IMR-90 (cell line): Measurements from ENCODE around the gene BCL7A. TPM values are rescaled to one million over a fixed set of nuclear protein-coding genes. Genes with fewer than 3 reads are reported as not detected.

Experiments used
- ATAC-seq: fragments of 200-7000 bp; cut with Tn5 transposase; 2 replicates; pipeline ENCODE4 v1.9.1; 2020; ENCODE audit warnings: low read depth, mild to moderate bottlenecking, moderate library complexity
- BruUV-seq: library from RNA; stranded (reverse); fragments of 400-500 nt; replicated peaks from 2 replicates; lab custom pipeline; 2021; lab: Mats Ljungman, UMichigan
- CTCF ChIA-PET: fragments of 300-600 bp; formaldehyde crosslinking; extraction: SDS; loops from one replicate; lab custom pipeline; 2021; ENCODE audit warnings: antibody characterized with exemption; lab: Yijun Ruan, JAX
- POLR2A ChIA-PET: fragments of 300-600 bp; sonication (Branson Sonifier 250); formaldehyde crosslinking; loops from one replicate; lab custom pipeline; 2022; ENCODE audit warnings: antibody characterized with exemption; ENCODE audit not compliant: unreplicated experiment; lab: Charles Lee
- DNase-seq: peaks from one replicate; pipeline ENCODE4 v3.0.0; 2013
- H2AFZ ChIP-seq: replicated peaks from 2 replicates; pipeline ENCODE3; 2013; ENCODE audit warnings: low read length, mild to moderate bottlenecking; ENCODE audit not compliant: poor library complexity
- H2AK5ac ChIP-seq: 2 replicates; pipeline ENCODE4 v1.6.1; 2013; ENCODE audit warnings: low read depth, low read length, inconsistent platforms
- H2AK9ac ChIP-seq: replicated peaks from 2 replicates; pipeline ENCODE3; 2013; ENCODE audit warnings: mild to moderate bottlenecking, low read depth, low read length, moderate library complexity; ENCODE audit not compliant: poor library complexity
- H2BK120ac ChIP-seq: 2 replicates; pipeline ENCODE4 v1.6.1; 2013; ENCODE audit warnings: low read depth, low read length, inconsistent platforms
- H2BK15ac ChIP-seq: 3 replicates; pipeline ENCODE4 v1.6.1; 2013; ENCODE audit warnings: low read depth, low read length, inconsistent platforms
- H2BK20ac ChIP-seq: 2 replicates; pipeline ENCODE4 v1.6.1; 2013; ENCODE audit warnings: low read depth, mild to moderate bottlenecking, inconsistent platforms, low read length, moderate library complexity
- H2BK5ac ChIP-seq: 2 replicates; pipeline ENCODE4 v1.6.1; 2013; ENCODE audit warnings: mild to moderate bottlenecking, low read depth, low read length, inconsistent platforms; ENCODE audit not compliant: poor library complexity, severe bottlenecking
- H3K14ac ChIP-seq: replicated peaks from 2 replicates; pipeline ENCODE4 v1.6.1; 2013; ENCODE audit warnings: low read depth, low read length, inconsistent platforms
- H3K18ac ChIP-seq: 2 replicates; pipeline ENCODE4 v1.6.1; 2013; ENCODE audit warnings: low read depth, low read length, control low read depth
- H3K23ac ChIP-seq: 2 replicates; pipeline ENCODE4 v1.6.1; 2013; ENCODE audit warnings: low read depth, low read length, inconsistent platforms
- H3K27ac ChIP-seq: 2 replicates; pipeline ENCODE4 v1.5.1; 2013; ENCODE audit warnings: mild to moderate bottlenecking, control low read depth, low read length; ENCODE audit not compliant: insufficient read depth
- H3K27me3 ChIP-seq: 2 replicates; pipeline ENCODE4 v1.6.1; 2013; ENCODE audit warnings: low read length; ENCODE audit not compliant: control insufficient read depth, insufficient read depth
- H3K36me3 ChIP-seq: 2 replicates; pipeline ENCODE4 v1.6.1; 2013; ENCODE audit warnings: low read length, mixed read lengths; ENCODE audit not compliant: control insufficient read depth, insufficient read depth
- H3K4ac ChIP-seq: 2 replicates; pipeline ENCODE4 v1.6.1; 2013; ENCODE audit warnings: low read depth, low read length, inconsistent platforms
- H3K4me1 ChIP-seq: 2 replicates; pipeline ENCODE4 v1.6.1; 2013; ENCODE audit warnings: low read length, mixed read lengths; ENCODE audit not compliant: control insufficient read depth, insufficient read depth
- H3K4me2 ChIP-seq: 2 replicates; pipeline ENCODE4 v1.6.1; 2013; ENCODE audit warnings: low read depth, mild to moderate bottlenecking, control low read depth, low read length, moderate library complexity
- H3K4me3 ChIP-seq: 2 replicates; pipeline ENCODE4 v1.5.1; 2013; ENCODE audit warnings: low read depth, mild to moderate bottlenecking, control low read depth, low read length, moderate library complexity; ENCODE audit not compliant: insufficient read depth
- H3K56ac ChIP-seq: 2 replicates; pipeline ENCODE4 v1.6.1; 2013; ENCODE audit warnings: low read length, inconsistent platforms; ENCODE audit not compliant: insufficient read depth; ENCODE audit errors: extremely low read depth
- H3K79me1 ChIP-seq, 2 experiments: 2 replicates each; pipeline ENCODE4 v1.6.1; 2013; ENCODE audit warnings: low read length in 2 of 2, inconsistent platforms in 1 of 2, low read depth in 1 of 2
- H3K9ac ChIP-seq: 2 replicates; pipeline ENCODE4 v1.6.1; 2013; ENCODE audit warnings: low read depth, low read length, control low read depth
- H3K9me1 ChIP-seq: 2 replicates; pipeline ENCODE4 v1.6.1; 2013; ENCODE audit warnings: low read length, inconsistent platforms; ENCODE audit not compliant: insufficient read depth
- H3K9me3 ChIP-seq: 2 replicates; pipeline ENCODE4 v1.6.1; 2013; ENCODE audit warnings: low read length; ENCODE audit not compliant: control insufficient read depth, insufficient read depth
- H4K20me1 ChIP-seq: 2 replicates; pipeline ENCODE4 v1.6.1; 2013; ENCODE audit warnings: low read length, inconsistent platforms; ENCODE audit not compliant: insufficient read depth
- H4K5ac ChIP-seq: 2 replicates; pipeline ENCODE4 v1.6.1; 2013; ENCODE audit warnings: mild to moderate bottlenecking, low read depth, low read length, control low read depth
- H4K8ac ChIP-seq, 2 experiments: 2 replicates each; pipeline ENCODE4 v1.6.1; 2013; ENCODE audit warnings: low read depth in 2 of 2, low read length in 2 of 2, control low read depth in 1 of 2, inconsistent platforms in 1 of 2
- H4K91ac ChIP-seq: 2 replicates; pipeline ENCODE4 v1.6.1; 2013; ENCODE audit warnings: low read depth, low read length, inconsistent platforms; ENCODE audit not compliant: insufficient read depth
- CHD1 ChIP-seq: IDR thresholded peaks from 2 replicates; pipeline ENCODE4 v1.6.1; 2012; ENCODE audit warnings: low read depth, low read length, improper control_type of control experiment
- FOS ChIP-seq: fragments of 150-350 bp; IDR thresholded peaks from 2 replicates; pipeline ENCODE4 v1.6.1; 2016; ENCODE audit warnings: low read depth, low read length
- MAFK ChIP-seq: IDR thresholded peaks from 2 replicates; pipeline ENCODE4 v1.6.1; 2012; ENCODE audit warnings: low read depth, low read length, improper control_type of control experiment
- MAZ ChIP-seq: IDR thresholded peaks from 2 replicates; pipeline ENCODE4 v1.6.1; 2012; ENCODE audit warnings: low read depth, mild to moderate bottlenecking, low read length, improper control_type of control experiment, moderate library complexity, borderline replicate concordance
- MXI1 ChIP-seq: IDR thresholded peaks from 2 replicates; pipeline ENCODE4 v1.6.1; 2012; ENCODE audit warnings: low read depth, mild to moderate bottlenecking, low read length, moderate library complexity, borderline replicate concordance
- NFE2L2 ChIP-seq: fragments of 150-350 bp; IDR thresholded peaks from 2 replicates; pipeline ENCODE4 v1.6.1; 2016; ENCODE audit warnings: low read depth, mild to moderate bottlenecking, low read length
- POLR2A ChIP-seq: IDR thresholded peaks from 2 replicates; pipeline ENCODE4 v1.6.1; 2012; ENCODE audit warnings: mild to moderate bottlenecking, low read depth, low read length
- RAD21 ChIP-seq: IDR thresholded peaks from 2 replicates; pipeline ENCODE4 v1.6.1; 2012; ENCODE audit warnings: low read length, improper control_type of control experiment
- RFX5 ChIP-seq: IDR thresholded peaks from 2 replicates; pipeline ENCODE4 v1.8.0; 2012; ENCODE audit warnings: low read depth, mild to moderate bottlenecking, low read length, moderate library complexity
- SMC3 ChIP-seq: fragments of 150-350 bp; IDR thresholded peaks from 2 replicates; pipeline ENCODE4 v1.6.1; 2016; ENCODE audit warnings: low read depth, mild to moderate bottlenecking, antibody characterized with exemption, low read length, moderate library complexity
- WGBS, 2 experiments: methylation state at CpG; one replicate each; pipeline versions ENCODE4 v1.1.5 to v1.1.7; 2013; ENCODE audit warnings: missing lambda C conversion rate in 2 of 2; ENCODE audit not compliant: insufficient read length in 1 of 2; ENCODE audit errors: extremely low coverage in 2 of 2; 5-methylcytosine and 5-hydroxymethylcytosine counted together
- dilution Hi-C: fragments of 300-500 bp; cut with HindIII; formaldehyde crosslinking; loops from one replicate; pipeline ENCODE4 v1.14.3; 2018; ENCODE audit warnings: low sequenced_read_pairs; ENCODE audit not compliant: unreplicated experiment
- in situ Hi-C: fragments of 300-500 bp; cut with MboI; formaldehyde crosslinking; loops from 3 replicates; pipeline ENCODE4 v1.14.3; 2019; ENCODE audit warnings: low sequenced_read_pairs, inconsistent platforms, mixed read lengths
- intact Hi-C: fragments of 100-400 bp; cut with micrococcal nuclease; formaldehyde crosslinking; loops from 2 replicates; pipeline ENCODE4 v1.10.0; 2022
- polyA plus RNA-seq, 3 experiments: library from polyadenylated mRNA; depleted of rRNA; stranded (reverse); fragments of >200 nt; gene quantifications; 2 replicates each; pipeline ENCODE4 v1.2.3, GENCODE V29; 2012; ENCODE audit warnings: low replicate concordance in 1 of 3
- total RNA-seq: library from RNA; depleted of rRNA; stranded (reverse); fragments of >200 nt; gene quantifications from 2 replicates; pipeline ENCODE4 v1.2.3, GENCODE V29; 2012
- TF ChIP-seq, protein P1 (sequence below): fragments of 150-350 bp; IDR thresholded peaks from 2 replicates; pipeline ENCODE4 v1.6.1; 2017; ENCODE audit warnings: mild to moderate bottlenecking, antibody characterized with exemption, low read length, low read depth

The BCL7A gene
- total and polyA plus RNA-seq, 2 of the 4 experiments (the other 2 are of a cell fraction): 5.6 to 7.9 TPM

DNA sequence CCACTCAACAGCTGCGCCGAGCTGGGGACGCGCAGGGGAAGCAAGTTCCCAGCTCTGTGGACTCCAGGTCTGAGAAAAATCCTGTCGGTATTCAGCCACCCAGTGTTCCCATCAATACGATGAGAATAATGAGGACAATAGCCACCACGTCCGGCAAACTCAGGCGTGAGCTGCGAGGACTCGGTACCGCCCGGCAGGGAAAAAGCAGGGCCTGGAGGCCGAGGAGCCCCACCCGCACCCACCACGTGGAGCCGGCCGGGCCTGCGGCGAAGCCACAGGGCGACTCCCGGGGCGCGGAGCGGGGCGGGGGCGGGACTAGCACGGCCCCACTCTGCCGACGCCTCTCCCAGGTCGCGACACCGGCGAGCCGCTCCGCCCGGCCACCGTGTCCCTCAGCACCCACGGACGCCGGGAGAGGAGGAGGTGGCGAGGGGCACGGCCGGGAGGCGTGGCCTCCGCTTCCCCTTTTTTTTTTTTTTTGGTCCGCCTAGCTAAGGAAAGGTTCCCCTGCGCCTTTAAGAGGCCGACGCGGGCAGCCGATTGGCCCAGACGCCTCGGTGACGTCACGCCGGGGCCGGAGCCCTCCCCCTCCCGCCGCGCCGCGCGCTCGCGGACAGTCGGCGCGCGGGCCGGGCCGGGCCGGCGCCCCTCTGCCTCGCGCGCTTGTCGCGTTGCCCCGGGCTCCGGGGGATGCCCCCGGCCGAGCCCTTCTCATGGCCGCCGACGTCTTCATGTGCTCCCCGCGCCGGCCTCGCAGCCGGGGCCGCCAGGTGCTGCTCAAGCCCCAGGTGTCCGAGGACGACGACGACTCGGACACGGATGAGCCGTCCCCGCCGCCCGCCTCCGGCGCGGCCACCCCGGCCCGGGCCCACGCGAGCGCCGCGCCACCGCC, 56.7 kb downstream of the BCL7A start, which contains the start of gene MLXIP:
Gene MLXIP, plus strand, starts transcription at position 616 of the 892 bp plus-strand sequence. Its CDS starts 98 bp downstream, at position 714.
- 1% methylated on average over 74 of the region's 113 CpGs; no CpG with 5 or more reads in 1 of the 2 experiments for WGBS, 2 experiments
- TF ChIP-seq, protein P1, sequence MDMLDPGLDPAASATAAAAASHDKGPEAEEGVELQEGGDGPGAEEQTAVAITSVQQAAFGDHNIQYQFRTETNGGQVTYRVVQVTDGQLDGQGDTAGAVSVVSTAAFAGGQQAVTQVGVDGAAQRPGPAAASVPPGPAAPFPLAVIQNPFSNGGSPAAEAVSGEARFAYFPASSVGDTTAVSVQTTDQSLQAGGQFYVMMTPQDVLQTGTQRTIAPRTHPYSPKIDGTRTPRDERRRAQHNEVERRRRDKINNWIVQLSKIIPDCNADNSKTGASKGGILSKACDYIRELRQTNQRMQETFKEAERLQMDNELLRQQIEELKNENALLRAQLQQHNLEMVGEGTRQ: peak; percentile 72
- TF ChIP-seq FOS: no peak
- no peak for TF ChIP-seq RFX5
- TF ChIP-seq CHD1: no peak
- TF ChIP-seq RAD21: peak; percentile 1; the same call in 1 of the 2 replicates
- TF ChIP-seq MAFK: no peak
- peak; percentile 80 for TF ChIP-seq MXI1
- TF ChIP-seq NFE2L2: no peak
- peak; percentile 95 for TF ChIP-seq POLR2A
- peak; percentile 39; the same call in 1 of the 2 replicates for TF ChIP-seq MAZ
- TF ChIP-seq SMC3: 0 out of 2 replicates have a peak, but pooled peaks have one; percentile 4

More for the DNA sequence above, 56.7 kb downstream of the BCL7A start, which contains the start of gene MLXIP:
- in situ Hi-C loops (no loop called here), intact Hi-C loops (loop anchor here (1.0 kb wide), 1 partner anchor 30 kb away; no protein-coding TSS in a partner anchor), dilution Hi-C loops (no loop called here)
- peak within 1 kb of the TSS; percentile 75 for H3K23ac ChIP-seq
- peak within 1 kb of the TSS; percentile 62 for H3K27ac ChIP-seq
- H3K9ac ChIP-seq: peak within 1 kb of the TSS; percentile 88
- CTCF ChIA-PET: no interaction called here
- peak within 1 kb of the TSS; percentile 85 for H2AK9ac ChIP-seq
- H4K5ac ChIP-seq: peak within 1 kb of the TSS; percentile 30
- peaks cover 13 to 43% of the 10 kb centered on the region in 2 experiments; a peak in 3 of 4 replicates for H3K79me1 ChIP-seq
- ATAC-seq: peak; percentile 81
- peak within 1 kb of the TSS; percentile 96 for H2AFZ ChIP-seq
- no TSS peak for BruUV-seq
- H3K14ac ChIP-seq: peak within 1 kb of the TSS; percentile 79
- peak within 1 kb of the TSS; percentile 86 for H3K4me3 ChIP-seq
- peak within 1 kb of the TSS; percentile 77 for H2BK120ac ChIP-seq
- H3K9me3 ChIP-seq: no peaks in the 10 kb centered on the region
- peak within 1 kb of the TSS; percentile 38; the same call in 1 of the 2 replicates for H3K56ac ChIP-seq
- peak within 1 kb of the TSS; percentile 87; the same call in 2 of the 3 replicates for H2BK15ac ChIP-seq
- peak within 1 kb of the TSS; percentile 80 for H2AK5ac ChIP-seq
- H4K20me1 ChIP-seq: peaks cover 40% of the 10 kb centered on the region
- peak within 1 kb of the TSS; percentile 88 for H3K4ac ChIP-seq
- H2BK5ac ChIP-seq: peak within 1 kb of the TSS; percentile 77
- peak within 1 kb of the TSS; percentile 91 to 96 for H4K8ac ChIP-seq
- peak within 1 kb of the TSS; percentile 40; the same call in 1 of the 2 replicates for H3K18ac ChIP-seq
- peak within 1 kb of the TSS; percentile 46; the same call in 1 of the 2 replicates for H2BK20ac ChIP-seq
- H3K27me3 ChIP-seq: peaks cover 4% of the 10 kb centered on the region; the same call in 1 of the 2 replicates
- peaks cover 10% of the 10 kb centered on the region for H3K4me1 ChIP-seq
- 0 out of 2 replicates have a peak, but pooled peaks cover 10% of the 10 kb centered on the region for H3K9me1 ChIP-seq
- H4K91ac ChIP-seq: peak within 1 kb of the TSS; percentile 76
- POLR2A ChIA-PET: interaction anchor here (0.6 to 1.0 kb wide), 3 partner anchors 10 to 170 kb away, joined by 4 to 10 read pairs (median 6); no protein-coding TSS in a partner anchor
- DNase-seq: peak; percentile 89
- peak within 1 kb of the TSS; percentile 76 for H3K4me2 ChIP-seq
- H3K36me3 ChIP-seq: no peaks in the 10 kb centered on the region
